H9 (cell line): ENCODE data around the gene WBP1. TPM values are rescaled to one million over a fixed set of nuclear protein-coding genes. Genes with fewer than 3 reads are reported as not detected.

ENCODE experiments used
- DNase-seq: peaks from one replicate; pipeline ENCODE4 v3.0.0-alpha.2; 2017
- H2AFZ ChIP-seq: one replicate; pipeline ENCODE4 v1.6.1; 2013; ENCODE audit warnings: mild to moderate bottlenecking, low read length, control low read depth, moderate library complexity
- H2AK5ac ChIP-seq: 2 replicates; pipeline ENCODE4 v1.6.1; 2013; ENCODE audit warnings: low read length, control low read depth, mixed read lengths; ENCODE audit not compliant: insufficient read length
- H2BK120ac ChIP-seq: one replicate; pipeline ENCODE4 v1.6.1; 2013; ENCODE audit warnings: low read depth, mild to moderate bottlenecking, low read length, control low read depth, inconsistent platforms; ENCODE audit not compliant: poor library complexity, severe bottlenecking
- H2BK12ac ChIP-seq: 2 replicates; pipeline ENCODE4 v1.6.1; 2013; ENCODE audit warnings: low read length, control low read depth, mixed read lengths, low read depth; ENCODE audit not compliant: insufficient read length
- H2BK15ac ChIP-seq: 2 replicates; pipeline ENCODE4 v1.6.1; 2013; ENCODE audit warnings: low read depth, low read length, control low read depth
- H2BK20ac ChIP-seq: one replicate; pipeline ENCODE4 v1.6.1; 2013; ENCODE audit warnings: low read depth, mild to moderate bottlenecking, low read length, control low read depth, inconsistent platforms; ENCODE audit not compliant: poor library complexity, severe bottlenecking
- H2BK5ac ChIP-seq: 2 replicates; pipeline ENCODE4 v1.6.1; 2013; ENCODE audit warnings: low read length, control low read depth, mixed read lengths; ENCODE audit not compliant: insufficient read length
- H3K14ac ChIP-seq: 2 replicates; pipeline ENCODE4 v1.6.1; 2013; ENCODE audit warnings: low read length, control low read depth; ENCODE audit not compliant: insufficient read depth
- H3K18ac ChIP-seq: 2 replicates; pipeline ENCODE4 v1.6.1; 2013; ENCODE audit warnings: low read depth, mild to moderate bottlenecking, mixed read lengths, low read length, control low read depth; ENCODE audit not compliant: insufficient read length
- H3K23ac ChIP-seq: 2 replicates; pipeline ENCODE4 v1.6.1; 2013; ENCODE audit warnings: low read length, control low read depth, mixed read lengths, low read depth; ENCODE audit not compliant: insufficient read length
- H3K23me2 ChIP-seq: 2 replicates; pipeline ENCODE4 v1.6.1; 2013; ENCODE audit warnings: low read depth, mild to moderate bottlenecking, mixed read lengths, low read length, control low read depth; ENCODE audit not compliant: insufficient read length, poor library complexity, severe bottlenecking
- H3K27ac ChIP-seq: 2 replicates; pipeline ENCODE4 v1.5.1; 2013; ENCODE audit warnings: low read length, control low read depth, mixed read lengths, low read depth; ENCODE audit not compliant: insufficient read length
- H3K27me3 ChIP-seq: 2 replicates; pipeline ENCODE4 v1.6.1; 2013; ENCODE audit warnings: low read length, control low read depth, inconsistent platforms; ENCODE audit not compliant: insufficient read depth
- H3K4ac ChIP-seq: 2 replicates; pipeline ENCODE4 v1.6.1; 2013; ENCODE audit warnings: low read depth, mild to moderate bottlenecking, control low read depth, inconsistent platforms, low read length, moderate library complexity
- H3K4me1 ChIP-seq: 2 replicates; pipeline ENCODE4 v1.6.1; 2013; ENCODE audit warnings: low read length, control low read depth, inconsistent platforms; ENCODE audit not compliant: insufficient read depth
- H3K4me2 ChIP-seq: 2 replicates; pipeline ENCODE4 v1.6.1; 2013; ENCODE audit warnings: low read length, control low read depth, mixed read lengths; ENCODE audit not compliant: insufficient read length, insufficient read depth
- H3K56ac ChIP-seq: 2 replicates; pipeline ENCODE4 v1.6.1; 2013; ENCODE audit warnings: low read depth, mild to moderate bottlenecking, mixed read lengths, low read length, control low read depth; ENCODE audit not compliant: insufficient read length
- H3K79me1 ChIP-seq: 2 replicates; pipeline ENCODE4 v1.6.1; 2013; ENCODE audit warnings: low read depth, mild to moderate bottlenecking, moderate library complexity, low read length, control low read depth, inconsistent platforms; ENCODE audit not compliant: insufficient read depth, poor library complexity, severe bottlenecking
- H3K79me2 ChIP-seq: 2 replicates; pipeline ENCODE4 v1.6.1; 2013; ENCODE audit warnings: low read length, control low read depth, inconsistent platforms; ENCODE audit not compliant: insufficient read depth
- H3K9ac ChIP-seq: 2 replicates; pipeline ENCODE4 v1.6.1; 2013; ENCODE audit warnings: low read length, control low read depth, mixed read lengths; ENCODE audit not compliant: insufficient read length; ENCODE audit errors: extremely low read depth
- H3K9me3 ChIP-seq: one replicate; pipeline ENCODE4 v1.6.1; 2013; ENCODE audit warnings: low read depth, low read length, inconsistent platforms; ENCODE audit not compliant: control insufficient read depth
- H3T11ph ChIP-seq: one replicate; pipeline ENCODE4 v1.6.1; 2013; ENCODE audit warnings: mild to moderate bottlenecking, low read length, control low read depth, inconsistent platforms
- H4K20me1 ChIP-seq: one replicate; pipeline ENCODE4 v1.6.1; 2013; ENCODE audit not compliant: control insufficient read depth, insufficient read length, insufficient read depth
- H4K5ac ChIP-seq: 2 replicates; pipeline ENCODE4 v1.6.1; 2013; ENCODE audit warnings: low read depth, mild to moderate bottlenecking, mixed read lengths, low read length, control low read depth; ENCODE audit not compliant: insufficient read length
- H4K8ac ChIP-seq: replicated peaks from 2 replicates; pipeline ENCODE4 v1.6.1; 2013; ENCODE audit warnings: low read length, control low read depth, mixed read lengths, low read depth; ENCODE audit not compliant: insufficient read length
- H4K91ac ChIP-seq: 2 replicates; pipeline ENCODE4 v1.6.1; 2013; ENCODE audit warnings: low read depth, mild to moderate bottlenecking, moderate library complexity, mixed read lengths, low read length, control low read depth; ENCODE audit not compliant: insufficient read length
- H3K27ac Mint-ChIP-seq, 3 experiments: 2 replicates in 2 of 3; 3 replicates in 1 of 3; pipeline ENCODE4 v1.8.0; 2020 to 2021; ENCODE audit warnings: mixed read lengths in 3 of 3, mild to moderate bottlenecking in 1 of 3, moderate library complexity in 1 of 3
- H3K27me3 Mint-ChIP-seq: 2 replicates; pipeline ENCODE4 v1.8.0; 2021; ENCODE audit warnings: low read depth, mild to moderate bottlenecking, moderate library complexity, mixed read lengths
- H3K36me3 Mint-ChIP-seq, 3 experiments: 2 replicates in 2 of 3; 3 replicates in 1 of 3; pipeline ENCODE4 v1.8.0; 2020 to 2021; ENCODE audit warnings: low read depth in 3 of 3, mixed read lengths in 3 of 3; ENCODE audit not compliant: insufficient read depth in 1 of 3
- H3K4me1 Mint-ChIP-seq, 2 experiments: 2 replicates each; pipeline ENCODE4 v1.8.0; 2020; ENCODE audit warnings: mixed read lengths in 2 of 2
- H3K4me3 Mint-ChIP-seq, 2 experiments: 2 replicates in 1 of 2; 3 replicates in 1 of 2; pipeline ENCODE4 v1.8.0; 2020 to 2021; ENCODE audit warnings: mild to moderate bottlenecking in 2 of 2, mixed read lengths in 2 of 2, moderate library complexity in 1 of 2
- H3K9me3 Mint-ChIP-seq, 2 experiments: 2 replicates in 1 of 2; 3 replicates in 1 of 2; pipeline ENCODE4 v1.8.0; 2020; ENCODE audit warnings: mild to moderate bottlenecking in 2 of 2, mixed read lengths in 2 of 2, moderate library complexity in 1 of 2
- WGBS: extraction: QIAGEN DNeasy Blood & Tissue Kit; methylation state at CpG from one replicate; pipeline ENCODE4 v1.1.7; 2013; ENCODE audit warnings: missing lambda C conversion rate, low lambda C conversion rate, mixed read lengths; ENCODE audit not compliant: insufficient read length; ENCODE audit errors: extremely low coverage; 5-methylcytosine and 5-hydroxymethylcytosine counted together
- total RNA-seq: library from RNA; stranded (reverse); gene quantifications from 2 replicates; pipeline ENCODE4 v1.2.1, GENCODE V29; 2021
- TF ChIP-seq, protein P1 (sequence below): fragments of 200-600 bp; sonication (generic); conservative IDR thresholded peaks from 3 replicates; pipeline ENCODE4 v1.8.0; 2021; ENCODE audit warnings: antibody characterized with exemption, mild to moderate bottlenecking

The WBP1 gene
- total RNA-seq, 1 experiment from 2014 or later, result 82.1 TPM

DNA sequence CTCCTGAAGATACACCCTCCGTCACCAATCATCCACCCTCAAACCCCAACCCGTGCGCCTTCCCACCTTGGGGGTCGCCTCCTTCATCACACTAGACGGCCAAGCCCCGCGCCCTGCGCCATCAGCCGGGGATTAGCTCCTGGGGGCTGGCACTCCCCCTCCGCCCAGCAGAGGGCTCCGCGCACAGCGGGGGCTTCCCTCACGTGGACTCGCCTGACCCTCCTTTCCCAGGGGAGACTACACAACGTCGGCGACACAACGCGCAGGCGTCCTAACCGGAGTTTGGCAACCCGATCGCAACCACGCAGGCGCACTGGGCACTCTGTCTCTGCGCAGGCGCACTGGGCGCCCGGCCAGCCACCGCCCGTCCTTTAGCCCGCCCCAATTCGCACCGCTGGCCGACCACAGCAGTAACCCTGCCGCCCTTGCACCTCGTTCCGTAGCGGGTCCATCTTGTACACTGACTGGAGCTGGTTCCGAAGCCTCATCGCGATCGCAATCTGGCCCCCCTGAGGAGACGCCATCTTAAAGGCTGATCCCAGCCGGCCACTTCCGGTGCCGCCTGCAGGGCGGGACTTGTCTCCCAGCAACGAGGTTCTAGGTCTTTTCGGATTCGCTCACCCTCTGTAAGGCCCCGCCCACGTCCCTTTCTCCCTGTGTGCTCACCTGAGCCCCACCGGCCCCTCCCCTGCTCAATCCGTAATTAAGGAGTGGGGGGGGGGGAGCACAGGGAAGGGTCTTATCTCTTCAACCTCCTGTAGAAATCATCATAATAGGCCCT, 49.1 kb downstream of the WBP1 start, which contains the start of gene PCGF1:
PCGF1 (minus strand) TSS at position 551 of the 781 bp plus-strand sequence; CDS start at position 524, 27 bp downstream.
- H3K27me3 Mint-ChIP-seq, result peaks cover 79% of the 10 kb centered on the region

More for the DNA sequence above, 49.1 kb downstream of the WBP1 start, which contains the start of gene PCGF1:
- H3K23me2 ChIP-seq, result peaks cover 18% of the 10 kb centered on the region
- no peak within 1 kb of the TSS for H2BK15ac ChIP-seq
- H3K27ac Mint-ChIP-seq, result peak within 1 kb of the TSS; percentile 99 to 100 (median 100)
- peaks cover 4% of the 10 kb centered on the region; the same call in 1 of the 2 replicates for H3K4me1 ChIP-seq
- no peak within 1 kb of the TSS for H2BK120ac ChIP-seq
- no peak within 1 kb of the TSS for H2AK5ac ChIP-seq
- no peak within 1 kb of the TSS for H3T11ph ChIP-seq
- H4K5ac ChIP-seq, result no peak within 1 kb of the TSS
- H3K18ac ChIP-seq, result peak within 1 kb of the TSS; percentile 99
- peak within 1 kb of the TSS; percentile 59 for H3K4me2 ChIP-seq
- peaks cover 22 to 29% (median 24%) of the 10 kb centered on the region in 3 experiments for H3K36me3 Mint-ChIP-seq
- H3K79me2 ChIP-seq, result no peaks in the 10 kb centered on the region
- peak within 1 kb of the TSS; percentile 98 to 100 for H3K4me3 Mint-ChIP-seq
- DNase-seq, result peak; percentile 98
- H3K14ac ChIP-seq, result peak within 1 kb of the TSS; percentile 98
- H3K4ac ChIP-seq, result no peak within 1 kb of the TSS
- H3K27ac ChIP-seq, result peak within 1 kb of the TSS; percentile 48
- H2AFZ ChIP-seq, result no peak within 1 kb of the TSS
- no CpG with 5 or more reads among the region's 56 CpGs for WGBS
- H3K23ac ChIP-seq, result no peak within 1 kb of the TSS
- H2BK5ac ChIP-seq, result peak within 1 kb of the TSS; percentile 67
- peaks cover 34 to 35% of the 10 kb centered on the region in 2 experiments for H3K4me1 Mint-ChIP-seq
- H2BK20ac ChIP-seq, result no peak within 1 kb of the TSS
- no peaks in the 10 kb centered on the region for H3K79me1 ChIP-seq
- H3K9me3 ChIP-seq, result no peaks in the 10 kb centered on the region
- H3K27me3 ChIP-seq, result peaks cover 53% of the 10 kb centered on the region
- H4K91ac ChIP-seq, result no peak within 1 kb of the TSS
- H3K9me3 Mint-ChIP-seq, result peaks cover 6 to 10% of the 10 kb centered on the region in 2 experiments
- H4K20me1 ChIP-seq, result no peaks in the 10 kb centered on the region
- no peak within 1 kb of the TSS for H3K56ac ChIP-seq
- H2BK12ac ChIP-seq, result no peak within 1 kb of the TSS
- TF ChIP-seq, protein P1, sequence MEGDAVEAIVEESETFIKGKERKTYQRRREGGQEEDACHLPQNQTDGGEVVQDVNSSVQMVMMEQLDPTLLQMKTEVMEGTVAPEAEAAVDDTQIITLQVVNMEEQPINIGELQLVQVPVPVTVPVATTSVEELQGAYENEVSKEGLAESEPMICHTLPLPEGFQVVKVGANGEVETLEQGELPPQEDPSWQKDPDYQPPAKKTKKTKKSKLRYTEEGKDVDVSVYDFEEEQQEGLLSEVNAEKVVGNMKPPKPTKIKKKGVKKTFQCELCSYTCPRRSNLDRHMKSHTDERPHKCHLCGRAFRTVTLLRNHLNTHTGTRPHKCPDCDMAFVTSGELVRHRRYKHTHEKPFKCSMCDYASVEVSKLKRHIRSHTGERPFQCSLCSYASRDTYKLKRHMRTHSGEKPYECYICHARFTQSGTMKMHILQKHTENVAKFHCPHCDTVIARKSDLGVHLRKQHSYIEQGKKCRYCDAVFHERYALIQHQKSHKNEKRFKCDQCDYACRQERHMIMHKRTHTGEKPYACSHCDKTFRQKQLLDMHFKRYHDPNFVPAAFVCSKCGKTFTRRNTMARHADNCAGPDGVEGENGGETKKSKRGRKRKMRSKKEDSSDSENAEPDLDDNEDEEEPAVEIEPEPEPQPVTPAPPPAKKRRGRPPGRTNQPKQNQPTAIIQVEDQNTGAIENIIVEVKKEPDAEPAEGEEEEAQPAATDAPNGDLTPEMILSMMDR, result peak; percentile 60
- H4K8ac ChIP-seq, result no peak within 1 kb of the TSS
- peak within 1 kb of the TSS; percentile 90 for H3K9ac ChIP-seq
